Activated naive CD4-positive, alpha-beta T cell treated with anti-CD3 and anti-CD28 coated beads for 36 hours (primary cell): ENCODE measurements around the gene BTBD18. TPM values are rescaled to one million over a fixed set of nuclear protein-coding genes. Genes with fewer than 3 reads are reported as not detected.

Experiments used
- total RNA-seq, 2 experiments: library from RNA; stranded (reverse); gene quantifications; one replicate each; pipeline ENCODE4 v1.2.3, GENCODE V29; 2021

Gene BTBD18
- total RNA-seq, 2 experiments from 2014 or later: not detected

Other genes starting within 250 kb of the BTBD18 start
- 10 to 100 TPM; 26.5 to 29.7 TPM for gene SLC43A1, start 236.1 kb downstream of the BTBD18 start, total RNA-seq
- 100 to 1,000 TPM; 131 to 136 TPM for gene TIMM10, start 221.1 kb downstream of the BTBD18 start, total RNA-seq
- not detected for gene SMTNL1, start 214.2 kb downstream of the BTBD18 start, total RNA-seq
- gene UBE2L6, start 184.1 kb downstream of the BTBD18 start, total RNA-seq: 100 to 1,000 TPM; 187 to 194 TPM
- under 1 TPM; 0.17 to 0.43 TPM for gene SERPING1, start 154.1 kb downstream of the BTBD18 start, total RNA-seq
- under 1 TPM; 0.17 to 0.54 TPM for gene YPEL4, start 101.9 kb downstream of the BTBD18 start, total RNA-seq
- gene CLP1, start 94.1 kb downstream of the BTBD18 start, total RNA-seq: 10 to 100 TPM; 11.3 to 14.2 TPM
- 10 to 100 TPM; 38.5 to 46.6 TPM for gene ZDHHC5, start 83.7 kb downstream of the BTBD18 start, total RNA-seq
- gene MED19, start 39.6 kb downstream of the BTBD18 start, total RNA-seq: 1 to 10 TPM; 8.2 to 9.0 TPM
- 10 to 100 TPM; 49.8 to 54.7 TPM for gene TMX2, start 39.2 kb downstream of the BTBD18 start, total RNA-seq
- gene SELENOH, start 10.3 kb downstream of the BTBD18 start, total RNA-seq: 100 to 1,000 TPM; 249 to 282 TPM
- 1 to 10 TPM; 5.5 to 8.5 TPM for gene CTNND1, start 10.0 kb upstream of the BTBD18 start, total RNA-seq